HUDEP-2 (cell line): Measurements from ENCODE around the gene AUTS2.

Source experiments
- DNase-seq, 76 experiments: peaks; one replicate each; lab custom pipeline; 2025; ENCODE audit not compliant: unreplicated experiment in 76 of 76; lab: John Stamatoyannopoulos, UW

Gene AUTS2

DNA sequence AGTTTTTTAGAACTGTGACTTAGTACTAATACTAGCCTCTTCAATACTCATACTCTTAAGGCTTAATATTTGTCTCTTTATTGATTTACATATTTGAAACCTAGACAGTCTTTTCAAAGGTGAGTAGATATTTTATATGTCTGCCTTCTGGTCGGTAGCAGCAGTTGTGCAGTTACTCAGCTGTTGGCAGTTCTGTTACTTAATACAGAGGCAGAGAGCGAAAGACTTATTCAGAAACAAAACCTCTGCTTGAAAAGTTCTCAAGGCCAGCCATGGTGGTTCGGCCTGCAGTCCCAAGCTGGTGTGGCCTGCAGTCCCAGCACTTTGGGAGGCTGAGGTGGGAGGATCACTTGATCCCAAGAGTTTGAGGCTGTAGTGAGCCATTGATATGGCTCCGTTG lies 84.2 kb downstream of the AUTS2 start:
- no peak for DNase-seq

DNA sequence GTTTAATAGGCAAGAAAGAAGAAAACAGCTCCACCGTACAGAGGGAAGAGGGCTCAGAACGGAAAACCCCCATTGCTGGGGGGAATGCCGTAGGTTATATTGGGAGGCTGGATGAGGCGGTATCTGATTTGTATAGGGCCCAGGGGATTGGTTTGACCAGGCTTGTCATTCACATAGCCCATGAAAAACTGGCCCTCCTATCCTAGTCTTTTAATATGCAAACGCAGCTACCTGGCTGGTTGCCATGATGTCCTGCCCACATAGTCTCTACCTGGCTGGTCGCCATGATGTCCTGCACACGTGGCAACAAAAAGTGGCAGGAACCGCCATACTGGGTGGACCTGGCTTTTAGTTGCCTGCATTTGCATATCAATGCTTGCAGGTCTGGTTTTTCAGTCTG lies 84.7 kb downstream of the AUTS2 start:
- DNase-seq: no peak

DNA sequence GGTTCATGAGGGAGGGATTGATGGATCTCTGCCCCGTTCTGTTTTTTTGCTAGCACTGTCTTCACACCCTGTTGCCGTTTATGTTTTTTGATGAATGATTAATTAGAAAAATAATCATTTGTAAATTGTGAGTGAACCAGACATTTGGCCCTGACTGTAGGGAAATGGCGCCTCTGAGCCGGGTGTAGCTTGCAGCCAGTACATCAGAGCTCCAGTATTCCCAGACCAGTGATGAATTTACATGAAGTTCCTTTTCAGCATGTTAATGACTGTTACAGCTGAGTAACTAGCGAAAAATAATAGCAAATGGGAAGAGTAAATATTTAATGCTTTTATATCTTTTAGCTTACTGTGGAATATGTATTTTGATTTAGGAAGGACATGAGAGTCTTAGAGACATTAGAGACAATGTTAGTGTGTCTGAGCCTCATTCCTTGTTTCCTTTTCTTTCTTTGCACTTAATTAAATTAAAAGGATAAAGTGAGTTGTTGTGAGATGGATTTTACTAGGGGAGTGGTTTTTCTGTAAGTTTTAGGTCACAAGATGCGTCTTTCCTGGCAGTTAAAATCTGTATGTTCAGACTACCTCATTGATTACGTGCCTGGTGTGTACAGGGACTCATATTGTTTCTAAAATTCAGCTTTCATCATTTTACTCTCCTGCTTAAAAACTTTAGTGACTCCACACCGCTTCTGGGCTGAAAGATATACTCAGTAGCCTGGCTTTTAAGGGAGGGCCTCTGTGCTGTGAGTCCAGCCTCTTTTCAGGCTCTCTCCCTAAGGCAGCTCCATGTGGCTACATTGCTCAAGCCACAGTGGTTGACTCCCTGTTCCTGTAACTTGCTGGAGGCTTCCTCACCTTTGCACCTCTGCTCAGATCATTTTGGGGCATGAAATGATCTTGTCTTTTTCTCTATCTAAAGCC lies 86.4 kb downstream of the AUTS2 start:
- DNase-seq: no peak

DNA sequence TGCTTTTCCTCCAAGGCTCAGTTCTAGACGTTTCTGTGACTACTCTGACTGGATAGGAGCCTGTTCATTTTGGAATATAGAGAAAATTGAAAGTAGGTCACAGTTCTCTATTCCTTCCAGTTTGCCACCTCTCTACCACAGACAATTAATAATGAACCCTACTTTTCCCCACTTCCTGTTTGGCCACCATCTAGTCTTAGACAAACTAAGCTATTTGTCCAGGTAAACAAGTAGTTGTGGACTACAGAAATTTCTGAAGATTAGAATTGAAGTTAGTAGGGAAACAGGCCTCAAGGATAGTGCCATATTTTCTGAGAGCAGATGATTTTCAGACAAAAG lies 87.0 kb downstream of the AUTS2 start:
- no peak for DNase-seq

DNA sequence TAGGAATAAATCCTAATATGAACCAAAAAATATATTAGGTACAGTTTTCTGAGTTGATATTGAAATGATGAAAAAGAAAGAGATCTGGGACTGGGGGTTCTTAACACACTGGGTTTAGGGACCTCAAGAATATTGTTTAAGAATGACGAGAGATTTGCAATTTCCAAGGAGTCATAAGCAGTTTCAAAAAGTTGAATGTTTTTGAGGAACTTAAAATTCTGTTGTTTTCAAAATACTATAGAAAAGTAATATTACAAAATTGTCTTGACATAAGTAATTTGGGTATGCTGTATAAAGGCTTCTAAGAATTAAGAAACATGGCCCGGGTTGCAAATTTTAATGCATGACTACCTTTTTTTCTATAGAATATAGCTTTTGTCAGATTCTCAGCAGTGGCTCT lies 88.1 kb downstream of the AUTS2 start:
- no peak for DNase-seq

DNA sequence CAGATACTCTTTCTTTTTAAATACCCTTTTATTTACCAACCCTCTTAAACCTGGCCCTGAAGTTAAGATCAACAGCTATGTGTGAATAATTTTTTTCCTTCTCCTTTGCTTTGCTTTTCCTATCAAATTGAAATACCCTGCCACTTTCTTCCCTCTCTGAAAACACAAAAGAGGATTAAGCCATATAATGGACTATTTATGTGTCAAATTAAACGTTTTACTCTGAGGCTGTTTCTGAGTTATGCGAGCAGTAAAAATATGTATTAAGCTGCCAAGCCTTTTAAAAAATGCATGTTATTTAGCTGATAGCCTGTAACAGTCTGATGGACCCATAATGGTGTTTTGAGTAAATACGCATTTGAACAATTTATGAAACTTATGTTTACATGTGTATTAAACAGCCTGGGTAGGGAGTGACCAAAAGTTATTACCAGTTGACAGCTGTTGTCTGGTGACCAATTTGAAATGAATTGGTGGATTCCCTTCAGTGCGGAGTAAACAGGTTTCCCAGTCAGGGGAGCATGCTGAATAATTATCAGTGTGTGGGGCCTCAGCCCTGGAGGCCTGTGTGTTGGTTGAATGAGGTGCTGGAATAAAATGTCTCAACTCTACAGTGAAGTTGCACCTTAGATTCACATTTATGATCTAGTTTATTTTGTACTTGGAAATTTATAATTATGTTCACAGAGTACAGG lies 89.6 kb downstream of the AUTS2 start:
- no peak for DNase-seq

DNA sequence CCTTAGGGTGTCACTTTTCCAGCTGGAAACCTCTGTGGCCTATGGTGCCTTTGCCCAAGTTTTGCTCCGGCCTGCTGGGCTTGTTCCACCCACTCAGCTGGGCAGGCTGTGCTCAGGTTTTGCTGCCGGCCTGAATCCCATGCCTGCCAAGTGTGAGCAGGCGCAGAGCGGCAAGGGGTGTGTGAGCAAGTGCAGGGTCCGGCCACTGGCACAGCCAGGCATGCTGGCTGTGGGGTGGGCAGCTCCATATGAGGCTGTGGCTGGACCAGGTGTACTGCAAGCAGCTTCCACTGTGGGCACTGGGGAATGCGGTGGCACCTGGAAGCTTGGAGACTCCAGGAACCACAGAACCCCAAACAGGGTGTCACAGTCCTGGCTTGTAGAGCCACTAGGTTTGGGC lies 92.1 kb downstream of the AUTS2 start:
- DNase-seq: no peak

DNA sequence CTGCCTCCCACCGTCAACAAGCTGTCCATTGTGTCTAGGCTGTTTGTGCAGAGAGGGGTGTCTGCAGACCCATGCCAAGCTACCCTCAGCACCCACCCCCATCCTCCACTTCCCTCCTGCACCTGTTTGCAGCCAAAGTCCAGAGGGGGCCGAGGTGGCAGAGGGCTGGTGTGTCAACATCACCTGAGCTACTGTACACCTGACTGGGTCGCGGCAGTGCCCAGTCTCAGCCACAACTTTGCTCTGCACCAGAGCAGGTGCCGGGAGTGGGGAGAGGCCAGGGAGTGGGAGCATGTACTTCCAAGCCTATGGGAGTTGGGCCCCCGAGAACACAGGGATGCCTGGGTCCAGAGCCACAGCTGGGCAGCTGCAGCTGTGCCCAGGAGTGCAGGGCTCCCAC lies 93.1 kb downstream of the AUTS2 start:
- no peak for DNase-seq

DNA sequence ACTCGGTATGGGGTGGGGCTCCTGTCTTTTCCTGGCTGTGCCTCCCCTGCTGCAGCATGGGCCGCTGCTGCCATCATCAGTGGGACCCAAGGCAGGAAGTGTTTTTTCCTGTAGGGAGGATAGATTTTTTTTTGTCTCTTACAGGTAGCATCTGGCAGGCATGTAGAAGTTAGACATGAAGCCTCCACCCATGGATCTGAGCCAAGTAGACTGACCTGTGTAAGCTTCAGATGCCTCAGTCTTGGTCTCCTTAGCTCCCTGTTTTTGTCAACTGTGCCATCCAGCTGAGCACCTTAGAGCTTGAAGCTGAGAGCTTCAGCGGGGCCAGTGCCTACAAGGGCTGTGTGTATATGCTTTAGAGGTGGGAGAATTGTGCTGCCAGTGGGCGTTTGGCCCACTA lies 93.5 kb downstream of the AUTS2 start:
- DNase-seq: no peak

DNA sequence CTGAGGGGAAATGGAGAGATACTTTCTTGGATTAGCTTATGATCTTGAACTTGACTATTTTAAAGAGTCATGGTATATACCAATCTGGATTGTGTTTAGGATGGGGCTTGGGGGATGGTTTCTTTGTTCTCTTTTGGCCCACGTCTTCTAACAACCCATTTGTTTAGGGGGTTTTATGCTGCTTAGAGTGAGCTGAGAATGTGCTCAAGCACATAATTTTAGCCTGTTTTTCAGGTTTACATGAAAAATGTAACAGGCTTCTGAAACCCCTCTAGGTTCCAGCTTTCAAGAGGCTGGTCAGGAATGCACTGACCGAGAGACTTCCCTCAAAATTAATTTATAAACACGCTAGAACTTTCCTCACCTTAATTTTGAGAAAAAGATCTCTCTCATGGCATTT lies 94.3 kb downstream of the AUTS2 start:
- DNase-seq: no peak

DNA sequence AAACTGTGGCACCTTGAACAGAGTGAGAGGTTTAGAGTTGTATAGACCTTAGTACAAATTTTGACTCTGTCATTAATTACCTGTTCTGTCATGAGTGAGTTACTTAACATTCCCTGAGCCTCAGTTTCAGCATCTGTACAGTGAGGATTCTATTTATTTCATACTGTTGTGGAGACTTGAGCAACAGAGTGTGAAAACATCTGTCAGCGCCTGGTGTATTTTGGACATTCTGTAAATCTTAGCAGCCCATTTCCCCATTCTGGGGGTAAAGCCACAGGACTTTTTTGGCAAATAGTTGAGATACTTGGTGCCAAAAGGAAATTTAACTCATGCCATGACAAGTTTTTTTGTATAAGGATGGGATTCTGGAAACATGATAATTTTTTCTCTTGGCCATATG lies 94.8 kb downstream of the AUTS2 start:
- DNase-seq: no peak

DNA sequence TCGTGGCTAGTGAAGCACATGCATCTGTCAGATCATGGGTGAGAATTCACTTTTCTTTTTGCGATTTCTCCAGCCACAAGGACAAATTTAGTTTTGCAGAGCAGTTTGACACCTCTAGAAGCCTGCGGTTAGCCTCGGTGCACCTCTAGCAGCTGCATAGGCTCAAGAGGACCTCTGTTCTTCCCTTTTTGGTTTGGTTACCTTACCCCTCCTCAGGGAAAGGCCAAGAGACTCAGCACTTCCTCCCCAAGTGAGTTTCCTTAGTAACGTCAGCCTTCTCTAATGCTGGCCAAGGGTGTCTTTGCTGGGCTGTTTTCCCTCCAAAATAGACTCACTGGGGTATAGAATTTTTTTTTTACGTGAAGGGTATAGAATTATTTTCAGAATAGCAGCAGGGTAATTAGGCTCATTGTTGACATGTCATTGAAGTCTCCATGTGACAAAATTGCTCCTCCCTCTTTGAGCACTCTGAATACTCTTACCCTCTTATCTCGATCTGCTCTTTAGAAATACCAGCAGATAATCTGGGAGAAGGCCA lies 97.8 kb downstream of the AUTS2 start:
- no peak for DNase-seq

DNA sequence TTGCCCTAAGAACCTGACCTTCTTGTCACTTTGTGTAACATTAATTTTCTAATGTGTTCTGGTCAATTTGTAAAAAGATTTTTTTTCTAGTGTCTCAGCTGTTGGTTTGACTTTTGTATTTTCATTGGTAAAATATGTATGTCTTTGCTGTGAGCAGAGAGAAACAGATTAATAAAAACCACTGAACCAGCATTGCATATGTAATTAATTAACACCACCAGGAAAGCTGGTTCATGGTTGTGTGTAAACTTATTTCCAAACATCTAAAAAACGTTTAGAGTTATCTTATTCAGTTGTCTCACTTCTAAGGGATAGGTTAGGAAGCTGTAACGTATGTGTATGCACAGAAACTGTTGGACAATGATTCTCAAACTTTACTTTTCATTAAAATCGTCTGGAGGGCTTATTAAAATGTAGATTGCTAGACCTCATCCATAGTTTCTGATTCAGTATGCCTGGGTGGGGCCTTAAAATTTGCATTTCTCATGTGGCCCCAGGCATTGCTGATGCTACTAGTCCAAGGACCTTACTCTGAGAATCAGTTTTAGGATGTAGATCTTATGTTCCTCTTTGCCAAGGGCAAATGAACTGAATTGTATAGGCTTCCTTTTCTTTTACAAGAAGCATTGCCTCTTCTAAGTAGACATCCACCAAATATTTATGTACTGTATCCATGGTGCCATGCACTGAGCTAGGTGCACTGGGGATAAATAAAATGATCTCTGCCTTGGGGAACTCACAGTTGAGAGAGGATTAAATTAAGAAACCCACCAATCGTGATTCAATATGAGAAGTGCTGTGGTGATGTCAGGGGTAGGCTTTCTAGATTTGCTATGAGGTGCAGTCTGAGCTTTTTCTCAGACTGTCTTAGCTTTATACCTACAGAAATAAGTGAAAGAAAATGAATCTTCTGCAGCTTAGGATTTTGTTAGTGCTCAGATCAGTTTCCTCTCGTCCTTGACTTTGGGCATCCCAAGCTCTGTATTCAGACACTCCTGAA lies 98.7 kb downstream of the AUTS2 start:
- DNase-seq: no peak

DNA sequence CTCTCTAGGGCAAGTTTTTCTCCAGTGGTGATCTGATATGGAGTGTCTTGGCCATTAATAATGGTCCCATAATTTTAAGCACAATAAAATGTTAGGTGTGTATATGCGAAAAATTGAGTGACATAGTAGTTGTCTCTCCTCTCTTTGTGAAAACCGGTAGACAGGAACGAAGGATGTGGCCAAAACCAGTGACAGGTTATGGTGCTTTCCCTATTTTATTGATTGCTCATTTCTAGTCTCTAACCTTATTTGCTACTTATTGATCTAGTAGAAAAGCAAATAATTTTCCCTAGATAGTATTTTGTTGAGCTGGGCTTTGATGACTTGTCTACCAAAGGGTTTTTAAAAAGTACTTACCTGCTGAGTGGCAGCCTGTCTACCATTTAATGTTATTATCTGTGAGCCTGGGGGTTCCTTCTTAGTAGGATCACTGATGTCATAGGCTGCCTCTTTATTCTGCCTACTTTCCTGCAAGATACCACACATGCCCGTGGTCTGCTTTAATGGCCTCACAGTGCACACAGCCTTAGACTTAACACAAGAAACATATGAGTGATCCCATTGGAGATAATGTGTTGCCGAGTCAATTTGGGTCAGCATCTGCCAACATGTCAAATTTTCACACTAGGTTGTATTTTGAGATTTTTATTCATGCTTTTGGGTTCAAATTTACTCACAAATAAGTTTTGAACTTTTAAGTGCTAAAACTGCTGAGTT lies 100.0 kb downstream of the AUTS2 start:
- no peak for DNase-seq

DNA sequence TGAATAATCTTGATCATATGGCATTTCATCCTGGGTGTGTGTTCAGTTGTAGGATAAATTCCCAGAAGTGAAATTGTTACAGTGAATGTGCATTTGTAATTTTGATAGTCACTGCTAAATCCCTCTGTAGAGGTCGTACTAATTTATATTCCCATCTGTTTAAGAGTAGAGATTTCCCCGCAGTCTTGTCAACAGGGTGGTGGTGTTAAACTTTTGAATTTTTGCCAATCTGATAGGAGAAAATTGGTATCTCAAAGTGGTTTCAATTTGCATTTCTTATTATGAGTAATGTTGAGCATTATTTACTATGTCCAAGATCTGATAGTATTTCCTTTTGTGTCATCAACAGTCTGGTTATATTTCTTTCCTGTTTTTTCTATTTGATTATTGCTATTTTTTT lies 101.7 kb downstream of the AUTS2 start:
- no peak for DNase-seq

DNA sequence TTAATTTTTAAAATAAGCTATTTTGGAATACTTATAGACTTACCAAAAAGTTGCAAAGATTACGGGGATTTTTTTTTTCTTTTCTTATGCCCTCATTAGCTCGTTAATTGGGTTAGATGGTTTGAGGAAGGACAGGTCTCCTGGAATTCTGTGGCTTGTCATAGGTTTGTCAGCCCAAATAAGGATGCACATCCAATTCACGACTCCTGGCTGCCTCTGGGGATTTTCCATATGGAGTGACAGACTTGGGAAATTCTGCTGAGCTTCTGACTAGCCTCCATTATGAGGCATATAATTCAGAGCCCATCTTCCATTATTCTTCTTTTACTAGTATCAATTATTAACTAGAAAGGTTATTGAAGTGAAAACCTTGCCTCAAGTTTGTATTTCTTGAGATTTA lies 102.1 kb downstream of the AUTS2 start:
- no peak for DNase-seq

DNA sequence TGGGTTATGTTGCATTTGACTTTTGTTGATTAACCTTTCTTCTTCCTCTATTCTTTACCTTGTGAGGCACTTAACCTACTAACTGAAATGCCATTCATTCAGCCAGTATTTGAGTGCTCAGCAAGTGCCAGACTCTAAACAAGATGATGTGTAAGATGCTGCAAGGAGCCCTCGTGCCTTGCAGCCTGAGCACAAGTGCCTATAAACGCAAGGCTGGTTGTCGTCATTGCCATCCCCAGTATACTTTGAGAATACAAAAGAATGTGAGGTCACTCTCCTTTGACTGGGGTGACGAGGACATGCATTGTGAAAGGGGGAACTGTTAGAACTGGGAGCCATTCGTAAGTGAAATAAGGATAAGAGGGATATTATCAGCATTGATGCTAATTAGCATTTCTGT lies 103.0 kb downstream of the AUTS2 start:
- no peak for DNase-seq

DNA sequence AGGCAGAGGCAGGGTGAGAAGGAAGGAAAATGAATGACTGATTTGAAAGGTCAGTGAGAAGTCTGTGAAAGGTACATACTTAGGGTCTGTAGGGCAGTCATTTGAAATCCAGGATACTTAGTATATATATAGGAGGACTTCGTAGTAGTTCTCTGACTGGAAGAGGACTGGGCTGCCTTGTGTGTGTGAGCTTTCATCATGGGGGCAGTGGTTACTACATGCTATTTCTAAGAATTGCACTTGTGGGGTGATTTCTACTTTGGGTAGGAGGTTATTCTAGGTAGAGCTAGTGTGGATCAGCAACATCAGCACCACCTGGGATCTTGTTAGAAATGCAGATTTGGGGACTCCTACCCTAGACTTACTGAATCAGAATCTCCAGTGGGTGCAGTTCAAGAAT lies 104.1 kb downstream of the AUTS2 start:
- DNase-seq: no peak

DNA sequence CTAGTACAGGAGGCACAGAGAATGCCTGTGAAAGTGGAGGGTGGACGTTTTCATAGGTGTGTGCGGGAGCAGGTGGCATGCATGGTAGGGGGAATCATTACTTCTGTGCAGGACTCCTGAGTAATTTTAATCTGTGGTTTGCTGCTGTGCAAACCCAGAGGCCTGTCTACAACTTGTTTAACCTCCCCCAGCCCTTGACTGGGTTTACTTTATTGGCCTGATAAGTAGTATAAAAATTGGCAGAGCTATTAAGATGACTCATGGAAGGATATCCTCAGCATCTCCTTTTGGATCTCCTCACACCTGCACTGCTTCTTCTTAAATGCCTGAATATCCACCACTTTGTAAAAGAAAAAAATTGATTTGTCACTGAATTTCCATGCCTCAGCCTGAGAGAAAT lies 104.8 kb downstream of the AUTS2 start:
- no peak for DNase-seq

DNA sequence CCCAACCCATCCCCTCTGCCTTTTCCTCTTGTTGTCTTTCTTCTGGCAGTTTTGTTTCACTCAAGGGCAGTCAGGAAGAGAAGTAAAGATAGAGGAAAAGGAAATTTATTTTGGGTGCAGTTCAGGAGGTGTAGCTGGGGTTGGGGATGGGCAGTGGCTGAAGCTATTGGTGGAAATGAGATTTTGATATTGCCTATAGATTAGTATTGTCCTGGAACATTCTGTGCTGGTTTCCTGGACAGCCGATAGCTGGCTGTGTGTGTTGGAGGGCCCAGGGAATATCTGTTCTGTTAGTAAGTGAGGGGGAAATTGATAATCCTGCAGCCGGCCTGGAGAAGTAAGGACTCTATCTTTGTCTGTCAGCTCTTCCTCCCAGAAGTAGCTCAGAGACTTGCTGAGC lies 107.8 kb downstream of the AUTS2 start:
- no peak for DNase-seq
